HepG2 (cell line): Measurements from ENCODE around the gene TBR1. TPM values are rescaled to one million over a fixed set of nuclear protein-coding genes. Genes with fewer than 3 reads are reported as not detected.

ENCODE experiments used
- ATAC-seq: fragments of 200-7000 bp; cut with Tn5 transposase; 3 replicates; pipeline ENCODE4 v1.9.1; 2020; ENCODE audit warnings: mild to moderate bottlenecking, moderate library complexity
- BruUV-seq: library from RNA; stranded (reverse); fragments of 400-500 nt; replicated peaks from 2 replicates; lab custom pipeline; 2021; lab: Mats Ljungman, UMichigan
- CTCF ChIA-PET: fragments of 300-600 bp; formaldehyde crosslinking; extraction: SDS; loops from one replicate; lab custom pipeline; 2021; ENCODE audit warnings: low total read pairs, inconsistent platforms, low intra/inter-chr PET ratio; lab: Yijun Ruan, JAX
- POLR2A ChIA-PET: fragments of 350-600 bp; sonication (Branson Sonifier 250); formaldehyde crosslinking; loops from one replicate; lab custom pipeline; 2020; ENCODE audit warnings: antibody characterized with exemption, inconsistent platforms; lab: Yijun Ruan, JAX
- DNase-seq: peaks from one replicate; pipeline ENCODE4 v3.0.0-alpha.2; 2015; ENCODE audit warnings: low spot score
- FAIRE-seq: peaks from 3 replicates; lab custom pipeline; 2011; peaks lifted over from hg19 to GRCh38; lab: Jason Lieb, UNC
- H2AFZ ChIP-seq: one replicate; pipeline ENCODE4 v1.6.1; 2011; ENCODE audit warnings: low read length, inconsistent platforms
- H3K27ac ChIP-seq: fragments of 300-600 bp; 3 replicates; pipeline ENCODE4 v1.8.0; 2011; ENCODE audit warnings: mixed run types, mild to moderate bottlenecking, mixed read lengths, low read length, inconsistent platforms; ENCODE audit not compliant: insufficient read depth; ENCODE audit errors: extremely low read length
- H3K27me3 ChIP-seq, 2 experiments: fragments of 200-600 bp in 1 of 2; 2 replicates in 1 of 2; 3 replicates in 1 of 2; pipeline versions ENCODE4 v1.6.0 to v1.8.0; 2011; ENCODE audit warnings: low read length in 2 of 2, mild to moderate bottlenecking in 2 of 2, moderate library complexity in 2 of 2, inconsistent platforms in 1 of 2; ENCODE audit not compliant: insufficient read depth in 2 of 2, control insufficient read depth in 1 of 2
- H3K36me3 ChIP-seq, 2 experiments: fragments of 200-600 bp in 1 of 2; replicated peaks in 1 of 2; 2 replicates in 1 of 2; 3 replicates in 1 of 2; pipeline versions ENCODE4 v1.5.1 to v1.8.0; 2011; ENCODE audit warnings: low read length in 2 of 2, inconsistent platforms in 1 of 2; ENCODE audit not compliant: insufficient read depth in 2 of 2, control insufficient read depth in 1 of 2
- H3K4me1 ChIP-seq: 2 replicates; pipeline ENCODE4 v1.5.1; 2012; ENCODE audit warnings: low read length, inconsistent platforms; ENCODE audit not compliant: insufficient read depth
- H3K4me2 ChIP-seq: 2 replicates; pipeline ENCODE4 v1.6.0; 2011; ENCODE audit warnings: low read depth, low read length, inconsistent platforms
- H3K4me3 ChIP-seq, 3 experiments: fragments of 200-600 bp in 1 of 3; sonication (generic), shearing (Covaris generic) in 1 of 3; replicated peaks in 1 of 3; 2 replicates each; pipeline ENCODE4 v1.5.1; 2011 to 2016; ENCODE audit warnings: low read length in 3 of 3, inconsistent platforms in 2 of 3, low read depth in 2 of 3, mild to moderate bottlenecking in 2 of 3, control low read depth in 1 of 3, mixed read lengths in 1 of 3; ENCODE audit not compliant: insufficient read depth in 1 of 3
- H3K79me2 ChIP-seq: one replicate; pipeline ENCODE4 v1.6.1; 2011; ENCODE audit warnings: low read length, inconsistent platforms; ENCODE audit not compliant: insufficient read depth
- H3K9ac ChIP-seq: 2 replicates; pipeline ENCODE4 v1.6.0; 2011; ENCODE audit warnings: mild to moderate bottlenecking, low read depth, low read length, inconsistent platforms; ENCODE audit not compliant: insufficient read depth
- H3K9me3 ChIP-seq: 2 replicates; pipeline ENCODE4 v1.5.1; 2012; ENCODE audit warnings: mild to moderate bottlenecking, low read length
- H4K20me1 ChIP-seq: 2 replicates; pipeline ENCODE4 v1.6.0; 2011; ENCODE audit warnings: inconsistent platforms, mild to moderate bottlenecking, low read length, moderate library complexity; ENCODE audit not compliant: insufficient read depth
- BCLAF1 ChIP-seq: fragments of 450-650 bp; IDR thresholded peaks from 2 replicates; pipeline ENCODE4 v1.6.1; 2017; ENCODE audit warnings: mild to moderate bottlenecking
- HDAC1 ChIP-seq: sonication (generic); formaldehyde crosslinking; IDR thresholded peaks from 2 replicates; pipeline ENCODE4 v1.5.1; 2020; ENCODE audit warnings: mild to moderate bottlenecking, missing genetic modification reagents
- HNF4G ChIP-seq, 2 experiments: sonication (generic) in 1 of 2; formaldehyde crosslinking in 1 of 2; IDR thresholded peaks; 2 replicates each; pipeline versions ENCODE4 v1.4.0 to v1.6.1; 2011 to 2020; ENCODE audit warnings: borderline replicate concordance in 2 of 2, low read depth in 2 of 2, mild to moderate bottlenecking in 2 of 2, low read length in 1 of 2, missing genetic modification reagents in 1 of 2, moderate library complexity in 1 of 2
- SIX4 ChIP-seq: sonication (generic); formaldehyde crosslinking; IDR thresholded peaks from 2 replicates; pipeline ENCODE4 v1.4.0; 2020; ENCODE audit warnings: missing genetic modification reagents
- SMAD1 ChIP-seq: sonication (generic); formaldehyde crosslinking; IDR thresholded peaks from 2 replicates; pipeline ENCODE4 v1.4.0; 2020; ENCODE audit warnings: missing genetic modification reagents, low read depth, mild to moderate bottlenecking, borderline replicate concordance
- ZFP36 ChIP-seq: fragments of 150-350 bp; IDR thresholded peaks from 2 replicates; pipeline ENCODE4 v1.6.1; 2018; ENCODE audit warnings: borderline replicate concordance, low read length, low read depth; ENCODE audit not compliant: partially characterized antibody
- ZNF44 ChIP-seq: sonication (generic); formaldehyde crosslinking; IDR thresholded peaks from 2 replicates; pipeline ENCODE4 v1.5.1; 2020; ENCODE audit warnings: mild to moderate bottlenecking, missing genetic modification reagents
- ZNF446 ChIP-seq: sonication (generic); formaldehyde crosslinking; IDR thresholded peaks from 2 replicates; pipeline ENCODE4 v1.5.0; 2020; ENCODE audit warnings: mild to moderate bottlenecking, missing genetic modification reagents
- ZNF703 ChIP-seq: sonication (generic); formaldehyde crosslinking; IDR thresholded peaks from 2 replicates; pipeline ENCODE4 v1.5.1; 2020; ENCODE audit warnings: missing genetic modification reagents, mild to moderate bottlenecking, moderate library complexity, borderline replicate concordance
- ZNF891 ChIP-seq: sonication (generic); formaldehyde crosslinking; IDR thresholded peaks from 2 replicates; pipeline ENCODE4 v1.5.0; 2020; ENCODE audit warnings: mild to moderate bottlenecking, missing genetic modification reagents
- WGBS: methylation state at CpG from one replicate; pipeline ENCODE4 v1.1.6; 2017; ENCODE audit warnings: low lambda C conversion rate; 5-methylcytosine and 5-hydroxymethylcytosine counted together
- in situ Hi-C: cut with HindIII; loops from 2 replicates; pipeline ENCODE4 v1.10.0; 2017; ENCODE audit warnings: low pct_unique_long_range_greater_than_20kb; ENCODE audit not compliant: extremely low pct_ligation_motif_present
- intact Hi-C: fragments of 100-400 bp; cut with micrococcal nuclease; formaldehyde crosslinking; loops from one replicate; pipeline ENCODE4 v1.10.0; 2022; ENCODE audit not compliant: unreplicated experiment
- polyA plus RNA-seq, 8 experiments: library from polyadenylated mRNA; depleted of rRNA in 3 of 8; stranded (reverse) in 7 of 8; unstranded in 1 of 8; fragments of >200 nt; fragmentation: Illumina TruSeq in 4 of 8; extraction: Trizol in 4 of 8; gene quantifications; 2 replicates each; pipeline versions ENCODE4 v1.2.1 to v1.2.3, GENCODE V29; 2011 to 2016; ENCODE audit warnings: low read depth in 4 of 8, missing spikeins in 1 of 8, mixed read lengths in 1 of 8; ENCODE audit not compliant: insufficient read depth in 1 of 8
- total RNA-seq, 5 experiments: library from RNA; depleted of rRNA; stranded (reverse); fragments of >200 nt; fragmentation: Illumina TruSeq; extraction: Trizol; gene quantifications; 2 replicates each; pipeline ENCODE4 v1.2.3, GENCODE V29; 2016; ENCODE audit warnings: low read depth in 1 of 5
- TF ChIP-seq, protein P1 (sequence below): sonication (generic); formaldehyde crosslinking; conservative IDR thresholded peaks from 2 replicates; pipeline ENCODE4 v1.4.0; 2020; ENCODE audit warnings: missing genetic modification reagents
- TF ChIP-seq, protein P2 (sequence below): sonication (generic); formaldehyde crosslinking; IDR thresholded peaks from 2 replicates; pipeline ENCODE4 v1.4.0; 2020; ENCODE audit warnings: missing genetic modification reagents

Gene TBR1
- total and polyA plus RNA-seq, 2 of the 13 experiments (the other 11 are each of a cell fraction or from before 2014, with no cell fraction given), result not detected

- 97% methylated on average over 1 of the region's 1 CpG for WGBS
- DNase-seq, result no peak
- in situ Hi-C loops, result no loop called here
- Histone ChIP-seq H3K9me3 (no peaks in the 10 kb centered on the region), H3K79me2 (no peaks in the 10 kb centered on the region), H4K20me1 (no peaks in the 10 kb centered on the region), H3K27me3 (no peaks in the 10 kb centered on the region), H2AFZ (no peak overlapping the region), H3K4me1 (no peaks in the 10 kb centered on the region), H3K4me3 (no peak overlapping the region), H3K9ac (no peak overlapping the region), H3K4me2 (no peak overlapping the region), H3K36me3 (peaks cover 6 to 41% of the 10 kb centered on the region in 2 experiments), H3K27ac (no peak overlapping the region)
- intact Hi-C loops, result no loop called here
- BruUV-seq, result no TSS peak
- POLR2A ChIA-PET, result no interaction called here
- ATAC-seq, result no peak
- CTCF ChIA-PET, result no interaction called here
- FAIRE-seq, result no peak
- TF ChIP-seq ZFP36 (no peak), ZNF703 (CRISPR knock-in tag) (no peak), ZNF891 (CRISPR knock-in tag) (no peak), HDAC1 (CRISPR knock-in tag) (no peak), SMAD1 (CRISPR knock-in tag) (no peak), ZNF44 (CRISPR knock-in tag) (no peak), SIX4 (CRISPR knock-in tag) (no peak), HNF4G (IDR thresholded peaks at IDR 0.05; ENCODE audit: borderline replicate concordance, low read depth, low read length) (no peak), HNF4G (CRISPR knock-in tag; IDR thresholded peaks at IDR 0.05; ENCODE audit: borderline replicate concordance, low read depth) (no peak), ZNF446 (CRISPR knock-in tag) (no peak), BCLAF1 (no peak)
- TF ChIP-seq, protein P1, sequence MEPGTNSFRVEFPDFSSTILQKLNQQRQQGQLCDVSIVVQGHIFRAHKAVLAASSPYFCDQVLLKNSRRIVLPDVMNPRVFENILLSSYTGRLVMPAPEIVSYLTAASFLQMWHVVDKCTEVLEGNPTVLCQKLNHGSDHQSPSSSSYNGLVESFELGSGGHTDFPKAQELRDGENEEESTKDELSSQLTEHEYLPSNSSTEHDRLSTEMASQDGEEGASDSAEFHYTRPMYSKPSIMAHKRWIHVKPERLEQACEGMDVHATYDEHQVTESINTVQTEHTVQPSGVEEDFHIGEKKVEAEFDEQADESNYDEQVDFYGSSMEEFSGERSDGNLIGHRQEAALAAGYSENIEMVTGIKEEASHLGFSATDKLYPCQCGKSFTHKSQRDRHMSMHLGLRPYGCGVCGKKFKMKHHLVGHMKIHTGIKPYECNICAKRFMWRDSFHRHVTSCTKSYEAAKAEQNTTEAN, result no peak
- TF ChIP-seq, protein P2, sequence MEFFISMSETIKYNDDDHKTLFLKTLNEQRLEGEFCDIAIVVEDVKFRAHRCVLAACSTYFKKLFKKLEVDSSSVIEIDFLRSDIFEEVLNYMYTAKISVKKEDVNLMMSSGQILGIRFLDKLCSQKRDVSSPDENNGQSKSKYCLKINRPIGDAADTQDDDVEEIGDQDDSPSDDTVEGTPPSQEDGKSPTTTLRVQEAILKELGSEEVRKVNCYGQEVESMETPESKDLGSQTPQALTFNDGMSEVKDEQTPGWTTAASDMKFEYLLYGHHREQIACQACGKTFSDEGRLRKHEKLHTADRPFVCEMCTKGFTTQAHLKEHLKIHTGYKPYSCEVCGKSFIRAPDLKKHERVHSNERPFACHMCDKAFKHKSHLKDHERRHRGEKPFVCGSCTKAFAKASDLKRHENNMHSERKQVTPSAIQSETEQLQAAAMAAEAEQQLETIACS, result no peak
These were observed 41.7 kb upstream of the TBR1 start for GRCh38 chr2:161374446-161374845.
